Stimulated activated CD8-positive, alpha-beta memory T cell treated with anti-CD3 and anti-CD28 coated beads, Interleukin-7, amount 100 ng/mL, for 1 hour (primary cell): ENCODE measurements around the gene CHRND.

ENCODE experiments used
- DNase-seq, 2 donors: peaks; one replicate each; pipeline ENCODE4 v3.0.0-alpha.2; 2020; ENCODE audit warnings: low read depth in 2 of 2

CHRND gene

GRCh38 chr2:232573042-232573441, 47.1 kb downstream of the CHRND start:
- DNase-seq: no peak

GRCh38 chr2:232573771-232574435, 47.9 kb downstream of the CHRND start:
- DNase-seq: no peak

GRCh38 chr2:232574674-232575403, 48.9 kb downstream of the CHRND start:
- no peak for DNase-seq

GRCh38 chr2:232575404-232575746, 49.4 kb downstream of the CHRND start:
- DNase-seq: no peak

GRCh38 chr2:232576995-232577394, 51.0 kb downstream of the CHRND start:
- no peak for DNase-seq

GRCh38 chr2:232577841-232578240, 51.9 kb downstream of the CHRND start:
- no peak for DNase-seq

GRCh38 chr2:232578626-232579025, 52.7 kb downstream of the CHRND start:
- no peak for DNase-seq

GRCh38 chr2:232580648-232580981, 54.7 kb downstream of the CHRND start:
- DNase-seq: no peak

GRCh38 chr2:232581725-232582124, 55.8 kb downstream of the CHRND start:
- no peak for DNase-seq

- no peak for DNase-seq
Measured at GRCh38 chr2:232584238-232584637, 58.3 kb downstream of the CHRND start.
